Kidney epithelial cell (primary cell): ENCODE results near the gene ZNF684. TPM values are rescaled to one million over a fixed set of nuclear protein-coding genes. Genes with fewer than 3 reads are reported as not detected.
A peak's percentile ranks its signal among the peaks of the same experiment; 100 is the strongest.
"Not testable (repeated sequence)": the region's sequence is repeated elsewhere in the genome, so short reads cannot be mapped to it uniquely, and the experiment has no call there.

Experiments
- DNase-seq: peaks from one replicate; pipeline ENCODE4 v3.0.0-alpha.2; 2010; ENCODE audit warnings: low read depth
- H3K27me3 ChIP-seq: 2 replicates; pipeline ENCODE4 v1.6.0; 2011; ENCODE audit warnings: low read length; ENCODE audit not compliant: control insufficient read depth, insufficient read depth
- H3K36me3 ChIP-seq: 2 replicates; pipeline ENCODE4 v1.5.1; 2011; ENCODE audit warnings: low read length; ENCODE audit not compliant: control insufficient read depth, insufficient read depth
- H3K4me3 ChIP-seq: 2 replicates; pipeline ENCODE4 v1.5.1; 2011; ENCODE audit warnings: low read depth, mild to moderate bottlenecking, control low read depth, low read length
- total RNA-seq: library from RNA; depleted of rRNA; stranded (reverse); fragments of >200 nt; gene quantifications from 2 replicates; pipeline ENCODE4 v1.2.3, GENCODE V29; 2015
- TF ChIP-seq, protein P1 (sequence below): IDR thresholded peaks from 2 replicates; pipeline ENCODE4 v1.5.1; 2011; ENCODE audit warnings: mild to moderate bottlenecking, moderate library complexity, low read length, control low read depth, inconsistent platforms; ENCODE audit not compliant: insufficient read depth, poor library complexity, severe bottlenecking

ZNF684 gene
- 2.3 and 5.2 TPM in 2 replicates for total RNA-seq

DNA sequence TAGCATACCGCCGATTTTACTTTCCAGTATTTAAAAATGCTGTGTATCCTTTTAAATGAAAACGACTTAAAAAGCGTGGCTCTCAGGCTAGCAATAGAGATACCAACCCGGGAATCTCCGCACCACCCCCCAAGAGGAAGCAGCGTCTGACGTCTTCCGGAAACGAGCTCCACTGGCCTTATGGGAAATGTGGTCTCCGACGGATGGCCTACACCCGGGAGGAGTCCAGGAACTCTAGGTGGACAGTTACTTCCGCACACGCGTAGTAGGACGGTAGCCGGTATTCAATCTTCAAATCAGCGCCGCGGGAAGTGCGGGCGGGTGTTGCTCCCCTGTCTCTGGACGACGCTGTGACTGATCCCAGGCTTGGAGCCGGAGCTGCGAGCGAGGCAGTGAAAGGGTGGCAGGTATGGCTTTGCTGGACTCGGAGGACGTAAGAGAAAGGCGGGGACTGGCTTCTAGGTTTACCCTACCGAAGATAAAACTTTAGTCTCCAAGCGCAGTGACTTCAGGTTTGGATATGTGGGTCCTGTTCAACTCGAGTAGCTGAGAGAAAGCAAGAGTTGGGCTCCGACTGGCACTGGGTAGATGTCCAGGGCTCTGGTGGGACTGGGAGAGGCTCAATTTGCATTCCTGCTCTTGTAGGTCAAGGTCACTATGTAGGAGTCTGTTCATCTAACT, at the start of gene ZNF684:
ZNF684 (plus strand) TSS at position 257 of the 681 bp plus-strand sequence. CDS start 1,530 bp downstream, outside the sequence.
- no peaks in the 10 kb centered on the region for H3K27me3 ChIP-seq
- peak within 1 kb of the TSS; percentile 79 for H3K4me3 ChIP-seq
- peak; percentile 91 for DNase-seq
- no peaks in the 10 kb centered on the region for H3K36me3 ChIP-seq
- TF ChIP-seq, protein P1, sequence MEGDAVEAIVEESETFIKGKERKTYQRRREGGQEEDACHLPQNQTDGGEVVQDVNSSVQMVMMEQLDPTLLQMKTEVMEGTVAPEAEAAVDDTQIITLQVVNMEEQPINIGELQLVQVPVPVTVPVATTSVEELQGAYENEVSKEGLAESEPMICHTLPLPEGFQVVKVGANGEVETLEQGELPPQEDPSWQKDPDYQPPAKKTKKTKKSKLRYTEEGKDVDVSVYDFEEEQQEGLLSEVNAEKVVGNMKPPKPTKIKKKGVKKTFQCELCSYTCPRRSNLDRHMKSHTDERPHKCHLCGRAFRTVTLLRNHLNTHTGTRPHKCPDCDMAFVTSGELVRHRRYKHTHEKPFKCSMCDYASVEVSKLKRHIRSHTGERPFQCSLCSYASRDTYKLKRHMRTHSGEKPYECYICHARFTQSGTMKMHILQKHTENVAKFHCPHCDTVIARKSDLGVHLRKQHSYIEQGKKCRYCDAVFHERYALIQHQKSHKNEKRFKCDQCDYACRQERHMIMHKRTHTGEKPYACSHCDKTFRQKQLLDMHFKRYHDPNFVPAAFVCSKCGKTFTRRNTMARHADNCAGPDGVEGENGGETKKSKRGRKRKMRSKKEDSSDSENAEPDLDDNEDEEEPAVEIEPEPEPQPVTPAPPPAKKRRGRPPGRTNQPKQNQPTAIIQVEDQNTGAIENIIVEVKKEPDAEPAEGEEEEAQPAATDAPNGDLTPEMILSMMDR, result no peak

DNA sequence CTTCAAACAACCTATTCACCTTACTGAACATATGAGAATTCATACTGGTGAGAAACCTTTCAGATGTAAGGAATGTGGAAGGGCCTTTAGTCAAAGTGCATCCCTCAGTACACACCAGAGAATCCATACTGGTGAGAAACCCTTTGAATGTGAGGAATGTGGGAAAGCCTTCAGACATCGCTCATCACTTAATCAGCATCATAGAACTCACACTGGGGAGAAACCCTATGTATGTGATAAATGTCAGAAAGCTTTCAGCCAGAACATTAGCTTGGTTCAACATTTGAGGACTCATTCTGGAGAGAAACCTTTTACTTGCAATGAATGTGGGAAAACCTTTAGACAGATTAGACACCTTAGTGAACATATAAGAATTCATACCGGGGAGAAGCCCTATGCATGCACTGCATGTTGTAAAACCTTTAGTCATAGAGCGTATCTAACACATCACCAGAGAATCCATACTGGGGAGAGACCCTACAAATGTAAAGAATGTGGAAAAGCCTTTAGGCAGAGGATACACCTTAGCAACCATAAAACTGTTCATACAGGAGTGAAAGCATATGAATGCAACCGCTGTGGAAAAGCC, 36.0 kb upstream of the ZNF684 start:
- DNase-seq, result no peak
- H3K36me3 ChIP-seq, result peaks cover 1% of the 10 kb centered on the region
- TF ChIP-seq, protein P1, result no peak
- H3K27me3 ChIP-seq, result no peaks in the 10 kb centered on the region
- H3K4me3 ChIP-seq, result no peak overlapping the region

DNA sequence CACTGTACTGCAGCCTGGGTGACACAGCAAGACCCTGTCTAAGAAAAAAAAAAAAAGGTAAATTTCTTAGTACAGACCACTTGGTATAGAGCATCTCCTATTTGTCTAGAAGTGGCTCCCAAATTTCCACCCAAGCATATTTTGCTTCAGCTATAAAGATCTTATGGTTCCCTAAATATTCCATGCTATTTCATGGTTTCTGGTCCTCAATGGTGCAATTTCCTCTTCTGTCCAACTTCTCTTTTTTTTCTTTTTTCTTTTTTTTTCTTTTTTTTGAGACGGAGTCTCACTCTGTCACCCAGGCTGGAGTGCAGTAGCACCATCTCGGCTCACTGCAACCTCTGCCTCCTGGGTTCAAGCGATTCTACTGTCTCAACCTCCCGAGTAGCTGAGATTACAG, 28.8 kb upstream of the ZNF684 start:
- H3K27me3 ChIP-seq, DNase-seq, H3K4me3 ChIP-seq, H3K36me3 ChIP-seq: not testable (repeated sequence)

DNA sequence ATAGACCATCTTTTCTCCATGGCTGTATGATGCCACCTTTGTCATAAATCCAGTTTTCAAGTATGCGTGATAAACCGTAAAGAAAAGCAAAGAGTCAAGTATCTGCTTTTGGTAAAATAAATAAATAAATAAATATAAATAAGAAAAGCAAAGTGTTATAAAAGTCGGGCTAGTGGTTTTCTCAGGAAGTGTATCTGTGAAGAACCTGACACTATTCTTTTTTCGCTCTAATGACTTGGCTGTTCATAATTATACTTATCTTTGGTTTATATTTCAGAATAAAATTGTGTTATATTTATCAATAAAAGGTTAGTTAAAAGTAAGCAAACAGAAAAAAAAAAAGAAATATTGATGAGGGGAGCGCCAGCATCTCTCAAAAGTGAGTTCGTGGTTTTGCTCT, 23.5 kb upstream of the ZNF684 start:
- no peak for DNase-seq
- H3K4me3 ChIP-seq, result peak overlapping the region; percentile 73
- TF ChIP-seq, protein P1, result no peak
- H3K27me3 ChIP-seq, result no peaks in the 10 kb centered on the region
- H3K36me3 ChIP-seq, result no peaks in the 10 kb centered on the region

DNA sequence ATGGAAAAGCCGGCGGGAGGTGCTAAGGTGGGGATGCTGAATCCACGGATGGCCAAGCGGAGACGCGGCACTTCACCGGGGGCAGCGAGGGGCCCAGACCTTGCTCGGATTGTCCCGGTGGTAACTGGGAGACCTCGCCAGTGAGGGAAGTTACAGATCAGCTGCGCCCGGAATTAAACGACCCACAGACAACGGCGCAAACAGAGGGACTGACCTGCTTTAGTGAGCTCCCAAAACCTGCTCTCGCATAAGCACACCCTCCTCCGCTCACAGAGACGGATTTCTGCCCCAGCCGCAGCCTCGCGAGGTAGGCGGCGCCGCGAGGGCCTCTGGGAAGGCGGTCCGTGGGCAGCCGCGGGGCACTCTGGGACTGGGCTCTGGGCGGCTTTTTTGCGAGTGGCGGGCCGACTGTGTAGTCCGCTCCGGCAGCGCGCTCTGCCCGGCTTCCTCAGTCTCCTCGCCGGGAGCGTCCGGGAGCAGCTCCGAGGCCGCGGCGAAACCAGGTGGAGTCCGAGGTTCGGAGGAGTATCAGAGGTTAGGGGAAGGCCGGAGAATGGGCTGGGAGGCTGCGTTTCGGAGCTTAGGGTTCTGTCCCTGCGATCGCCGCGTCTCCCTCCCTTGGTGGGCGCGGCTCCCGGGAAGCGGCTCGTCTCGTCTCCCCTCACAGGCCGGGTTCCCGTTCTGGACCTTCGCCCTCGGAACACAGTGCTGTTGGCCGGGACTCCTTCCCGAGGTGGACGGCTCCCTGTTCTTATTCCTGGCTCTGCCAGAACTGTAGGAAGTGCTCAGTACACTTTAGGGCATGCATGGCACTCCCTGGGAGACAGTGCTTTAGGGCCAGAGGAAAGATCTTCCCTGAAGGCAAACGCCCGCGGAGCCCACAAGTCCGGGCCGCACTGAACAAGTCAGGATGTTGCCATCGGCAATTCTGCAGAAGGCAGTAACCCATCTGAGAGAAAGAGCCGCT, 22.8 kb upstream of the ZNF684 start, which contains the start of gene EXO5:
EXO5 (plus strand) TSS at position 393 of the 967 bp plus-strand sequence. CDS start 5,778 bp downstream, outside the sequence.
- Histone ChIP-seq H3K4me3 (peak within 1 kb of the TSS; percentile 73), H3K36me3 (no peaks in the 10 kb centered on the region), H3K27me3 (no peaks in the 10 kb centered on the region)
- TF ChIP-seq, protein P1, result no peak
- peak; percentile 29 for DNase-seq

DNA sequence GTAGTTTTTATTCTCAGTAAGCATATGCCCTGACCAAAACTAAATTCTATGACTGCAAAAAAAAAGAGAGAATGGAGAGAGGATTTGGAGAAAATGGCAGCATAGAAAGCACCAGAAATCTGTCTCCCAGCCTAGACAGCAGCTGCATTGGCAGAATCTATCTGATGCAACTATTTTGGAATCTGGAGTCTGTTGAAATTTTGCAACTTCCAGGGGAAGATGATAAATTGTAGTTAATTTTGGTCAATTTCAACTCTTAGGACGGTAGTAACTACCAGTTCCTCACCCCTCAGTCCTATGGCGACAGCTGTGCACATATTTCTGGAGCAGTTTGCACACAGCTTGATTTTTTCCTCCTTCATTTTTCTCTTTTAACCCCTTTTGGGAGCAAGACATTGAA, 11.9 kb upstream of the ZNF684 start:
- TF ChIP-seq, protein P1, result no peak
- Histone ChIP-seq H3K4me3 (no peak overlapping the region), H3K27me3 (no peaks in the 10 kb centered on the region), H3K36me3 (no peaks in the 10 kb centered on the region)
- DNase-seq, result no peak
